ENCODE results near the gene ANGEL2.

ANGEL2 gene

GRCh38 chr1:212975111-212975918 lies 40.4 kb downstream of the ANGEL2 start:
- TF ChIP-seq CTCF (IDR thresholded peaks at IDR 0.05), result no peak
- DNase-seq (ENCODE audit: low spot score), result peak; percentile 53
- Histone ChIP-seq H3K4me3 (no peak overlapping the region), H3K27ac (no peak overlapping the region)

- H3K27ac ChIP-seq, result no peak overlapping the region
- TF ChIP-seq CTCF (IDR thresholded peaks at IDR 0.05), result no peak
- H3K4me3 ChIP-seq, result no peak overlapping the region
- DNase-seq (ENCODE audit: low spot score), result no peak
These were observed 41.0 kb downstream of the ANGEL2 start for GRCh38 chr1:212974711-212975110.

GRCh38 chr1:212973899-212974298 lies 41.8 kb downstream of the ANGEL2 start:
- DNase-seq (ENCODE audit: low spot score), result peak; percentile 60
- Histone ChIP-seq H3K4me3 (no peak overlapping the region), H3K27ac (no peak overlapping the region)
- no peak for TF ChIP-seq CTCF (IDR thresholded peaks at IDR 0.05)

GRCh38 chr1:212973426-212973825 lies 42.2 kb downstream of the ANGEL2 start:
- DNase-seq (ENCODE audit: low spot score), result peak; percentile 17

GRCh38 chr1:212971312-212971711 lies 44.4 kb downstream of the ANGEL2 start:
- peak; percentile 8 for DNase-seq (ENCODE audit: low spot score)
- no peak overlapping the region for H3K27ac ChIP-seq
- TF ChIP-seq CTCF (IDR thresholded peaks at IDR 0.05), result no peak
- no peak overlapping the region for H3K4me3 ChIP-seq

More at GRCh38 chr1:212973426-212973825, 42.2 kb downstream of the ANGEL2 start:
- Histone ChIP-seq H3K27ac (no peak overlapping the region), H3K4me3 (no peak overlapping the region)
- TF ChIP-seq CTCF (IDR thresholded peaks at IDR 0.05), result no peak

GRCh38 chr1:212970085-212970484 lies 45.6 kb downstream of the ANGEL2 start:
- peak; percentile 31 for DNase-seq (ENCODE audit: low spot score)
- Histone ChIP-seq H3K4me3 (no peak overlapping the region), H3K27ac (no peak overlapping the region)
- TF ChIP-seq CTCF (IDR thresholded peaks at IDR 0.05), result no peak

GRCh38 chr1:212968368-212968863 lies 47.3 kb downstream of the ANGEL2 start:
- no peak overlapping the region for H3K27ac ChIP-seq
- H3K4me3 ChIP-seq, result no peak overlapping the region
- no peak for TF ChIP-seq CTCF (IDR thresholded peaks at IDR 0.05)
- peak; percentile 46 for DNase-seq (ENCODE audit: low spot score)
